Activated gamma-delta T cell (primary cell): ENCODE measurements around the gene CYP39A1.
A peak's percentile ranks its signal among the peaks of the same experiment; 100 is the strongest.

Experiments
- DNase-seq: peaks from one replicate; lab custom pipeline; 2025; lab: John Stamatoyannopoulos, UW
- total RNA-seq, 2 donors: gene quantifications; one replicate each; lab custom pipeline; 2026; lab: John Stamatoyannopoulos, UW

Gene CYP39A1
- total RNA-seq = 0 to 0.22 reads per million in 2 donors

GRCh38 chr6:46652603-46653438 lies at the start of gene CYP39A1, which contains the start of gene SLC25A27:
Gene CYP39A1 (minus strand): TSS chr6:46652818. CDS start chr6:46652582, 236 bp downstream.
Gene SLC25A27 (plus strand): TSS chr6:46652975. CDS start chr6:46653193, 218 bp downstream.
- peak; percentile 48 for DNase-seq

- DNase-seq = no peak
Measured at GRCh38 chr6:46699970-46700369, 47.4 kb upstream of the CYP39A1 start.

- DNase-seq = no peak
Measured at GRCh38 chr6:46690911-46691451, 38.4 kb upstream of the CYP39A1 start.

DNA sequence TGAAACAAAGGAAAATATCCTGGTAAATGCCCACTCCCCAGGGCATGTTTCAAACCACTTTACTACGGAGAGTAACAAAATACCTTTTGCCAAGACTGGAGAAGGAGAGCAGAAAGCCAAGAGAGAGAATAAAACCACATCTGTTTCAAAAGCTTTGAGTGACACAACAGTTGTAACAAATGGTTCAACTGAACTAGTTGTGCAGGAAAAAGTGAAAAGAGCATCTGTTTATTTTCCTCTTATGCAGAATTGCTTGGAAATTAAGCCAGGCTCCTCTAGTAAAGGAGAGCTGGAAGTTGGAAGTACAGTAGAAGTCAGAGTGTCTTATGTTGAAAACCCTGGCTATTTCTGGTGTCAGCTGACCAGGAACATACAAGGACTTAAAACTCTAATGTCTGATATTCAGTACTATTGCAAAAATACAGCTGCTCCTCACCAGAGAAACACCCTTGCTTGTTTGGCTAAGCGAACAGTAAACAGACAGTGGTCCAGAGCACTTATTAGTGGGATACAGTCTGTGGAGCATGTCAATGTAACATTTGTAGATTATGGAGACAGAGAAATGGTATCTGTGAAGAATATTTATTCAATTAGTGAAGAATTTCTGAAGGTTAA lies 37.6 kb upstream of the CYP39A1 start:
- no peak for DNase-seq

- DNase-seq = no peak
Measured at GRCh38 chr6:46689657-46690056, 37.0 kb upstream of the CYP39A1 start.

- DNase-seq = no peak
Measured at GRCh38 chr6:46688966-46689335, 36.3 kb upstream of the CYP39A1 start.

DNA sequence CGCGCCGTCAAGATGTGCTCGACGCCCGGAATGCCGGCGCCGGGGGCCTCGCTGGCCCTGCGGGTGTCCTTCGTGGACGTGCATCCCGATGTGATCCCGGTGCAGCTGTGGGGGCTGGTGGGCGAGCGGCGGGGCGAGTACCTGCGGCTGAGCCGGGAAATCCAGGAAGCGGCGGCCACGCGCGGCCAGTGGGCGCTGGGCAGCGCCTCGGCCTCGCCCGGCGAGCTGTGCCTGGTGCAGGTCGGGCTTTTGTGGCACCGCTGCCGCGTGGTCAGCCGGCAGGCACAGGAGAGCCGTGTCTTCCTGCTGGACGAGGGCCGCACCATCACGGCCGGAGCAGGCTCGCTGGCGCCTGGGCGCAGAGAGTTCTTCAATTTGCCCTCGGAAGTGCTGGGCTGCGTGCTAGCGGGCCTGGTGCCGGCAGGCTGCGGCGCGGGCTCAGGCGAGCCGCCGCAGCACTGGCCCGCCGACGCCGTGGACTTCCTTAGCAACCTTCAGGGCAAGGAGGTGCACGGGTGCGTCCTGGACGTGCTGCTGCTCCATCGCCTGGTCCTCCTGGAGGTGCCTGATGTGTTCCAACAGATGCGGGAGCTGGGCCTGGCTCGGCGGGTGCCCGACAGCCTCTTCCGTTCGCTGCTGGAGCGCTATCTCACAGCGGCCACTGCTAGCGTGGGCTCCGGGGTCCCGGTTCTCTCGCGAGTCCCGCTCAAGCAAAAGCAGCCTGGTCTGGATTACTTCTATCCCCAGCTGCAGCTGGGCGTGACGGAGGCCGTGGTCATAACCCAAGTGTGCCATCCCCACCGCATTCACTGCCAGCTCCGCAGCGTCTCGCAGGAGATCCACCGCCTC lies 35.7 kb upstream of the CYP39A1 start:
- DNase-seq = no peak

- no peak for DNase-seq
Measured at GRCh38 chr6:46687619-46688097, 35.0 kb upstream of the CYP39A1 start, which contains the start of gene TDRD6. Gene TDRD6 (plus strand): TSS chr6:46687885. CDS start chr6:46688129, 244 bp downstream.

- DNase-seq = no peak
Measured at GRCh38 chr6:46684771-46685170, 32.2 kb upstream of the CYP39A1 start.

GRCh38 chr6:46677314-46677654 lies 24.7 kb upstream of the CYP39A1 start:
- DNase-seq = no peak

DNA sequence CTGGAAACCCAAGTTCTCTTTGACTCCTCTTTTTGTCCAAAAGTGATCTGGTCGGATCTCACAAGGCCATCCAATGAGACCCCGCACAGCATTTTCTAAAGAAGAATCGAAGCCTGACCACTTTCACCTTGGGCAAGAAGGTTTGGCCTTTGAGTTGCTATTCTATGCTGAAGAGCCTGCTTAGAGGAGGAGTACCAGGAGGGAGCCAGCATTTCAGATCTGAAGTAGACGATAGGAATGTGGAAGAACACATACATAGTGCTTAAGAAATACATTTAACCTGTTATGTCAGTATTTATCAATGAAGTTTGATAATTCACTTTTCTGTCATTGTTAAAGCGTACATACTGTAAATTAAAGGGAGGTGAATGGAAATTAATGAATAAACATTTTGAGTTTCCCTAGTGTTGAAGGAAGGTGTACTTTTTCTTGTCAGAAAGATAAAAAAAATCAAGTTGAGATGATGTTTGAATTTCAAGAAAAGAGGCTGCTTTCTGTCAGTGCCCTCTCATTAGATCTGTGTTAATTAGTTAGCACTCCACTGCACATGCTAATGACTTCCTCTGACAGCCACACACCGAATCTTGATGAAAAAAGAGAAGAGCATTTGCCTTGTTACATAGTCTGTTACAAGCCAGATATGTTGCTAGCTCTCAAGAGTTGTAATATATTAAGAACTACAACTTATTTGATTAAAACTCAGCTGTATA lies 24.1 kb upstream of the CYP39A1 start:
- no peak for DNase-seq

- DNase-seq = no peak
Measured at GRCh38 chr6:46674410-46674809, 21.8 kb upstream of the CYP39A1 start.

- no peak for DNase-seq
Measured at GRCh38 chr6:46667377-46667776, 14.8 kb upstream of the CYP39A1 start.

DNA sequence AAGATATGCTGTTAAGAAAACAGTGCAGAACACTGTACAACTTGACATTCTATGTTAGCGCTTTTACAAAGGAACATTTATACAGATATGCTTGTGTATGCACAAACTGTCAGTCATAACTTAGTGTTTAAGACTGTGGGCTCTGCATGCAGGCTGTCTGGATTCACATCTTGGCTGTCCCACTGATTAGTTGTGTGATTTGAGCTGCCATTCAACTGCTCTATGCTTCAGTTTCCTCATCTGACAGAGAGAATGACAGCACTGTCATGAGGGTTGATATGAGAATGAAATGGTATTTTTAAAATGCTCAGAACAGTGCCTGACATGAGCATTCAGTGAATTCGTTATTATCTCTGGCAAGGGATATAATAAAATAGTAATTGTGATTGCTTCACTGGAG lies 8.9 kb upstream of the CYP39A1 start:
- no peak for DNase-seq

DNA sequence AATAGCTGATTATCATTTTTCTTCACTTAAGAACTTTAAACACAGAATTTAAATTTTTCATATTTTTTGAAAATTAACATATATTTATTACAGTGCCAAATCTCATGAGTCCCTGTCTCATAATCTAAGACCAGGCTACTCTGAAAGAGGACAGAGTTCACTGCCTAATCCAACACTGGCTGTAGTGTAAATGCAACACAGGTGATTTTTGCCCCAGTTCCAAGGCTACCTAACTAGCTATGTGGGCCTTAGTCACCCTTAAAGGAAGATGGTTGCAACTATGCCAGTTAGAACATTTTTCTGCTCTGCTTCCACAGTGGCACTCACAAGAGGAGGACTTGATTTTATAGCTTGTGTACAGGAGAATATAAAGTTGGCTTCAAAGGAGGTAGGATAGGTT lies 5.0 kb upstream of the CYP39A1 start:
- DNase-seq = no peak

DNA sequence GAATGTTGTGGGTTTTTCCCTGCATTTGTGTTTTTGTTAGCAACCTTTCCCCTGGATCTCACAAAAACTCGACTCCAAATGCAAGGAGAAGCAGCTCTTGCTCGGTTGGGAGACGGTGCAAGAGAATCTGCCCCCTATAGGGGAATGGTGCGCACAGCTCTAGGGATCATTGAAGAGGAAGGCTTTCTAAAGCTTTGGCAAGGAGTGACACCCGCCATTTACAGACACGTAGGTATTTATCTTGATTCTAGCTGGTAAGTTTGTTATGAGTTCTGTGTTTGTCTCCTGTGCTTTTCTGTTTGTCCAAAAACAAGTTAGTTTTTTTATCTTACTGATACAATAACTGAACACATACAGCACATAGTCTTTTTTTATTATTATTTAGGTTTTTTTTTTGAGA lies 3.2 kb upstream of the CYP39A1 start:
- no peak for DNase-seq

GRCh38 chr6:46653439-46654195 lies 999 bp upstream of the CYP39A1 start:
- no peak for DNase-seq

- no peak for DNase-seq
Measured at GRCh38 chr6:46652232-46652602, 401 bp downstream of the CYP39A1 start.

- DNase-seq = no peak
Measured at GRCh38 chr6:46651816-46652215, 802 bp downstream of the CYP39A1 start.

- DNase-seq = no peak
Measured at GRCh38 chr6:46651006-46651405, 1.6 kb downstream of the CYP39A1 start.
